Stimulated activated CD4-positive, alpha-beta T cell treated with anti-CD3 and anti-CD28 coated beads, Interleukin-1b, Interleukin-23, amount 100 ng/mL, for 4 hours (primary cell): Measurements from ENCODE around the gene FAM219A.

Experiments
- DNase-seq, 2 donors: peaks; one replicate each; pipeline ENCODE4 v3.0.0-alpha.2; 2020; ENCODE audit warnings: low read depth in 2 of 2

FAM219A gene, protein sequence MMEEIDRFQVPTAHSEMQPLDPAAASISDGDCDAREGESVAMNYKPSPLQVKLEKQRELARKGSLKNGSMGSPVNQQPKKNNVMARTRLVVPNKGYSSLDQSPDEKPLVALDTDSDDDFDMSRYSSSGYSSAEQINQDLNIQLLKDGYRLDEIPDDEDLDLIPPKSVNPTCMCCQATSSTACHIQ

DNA sequence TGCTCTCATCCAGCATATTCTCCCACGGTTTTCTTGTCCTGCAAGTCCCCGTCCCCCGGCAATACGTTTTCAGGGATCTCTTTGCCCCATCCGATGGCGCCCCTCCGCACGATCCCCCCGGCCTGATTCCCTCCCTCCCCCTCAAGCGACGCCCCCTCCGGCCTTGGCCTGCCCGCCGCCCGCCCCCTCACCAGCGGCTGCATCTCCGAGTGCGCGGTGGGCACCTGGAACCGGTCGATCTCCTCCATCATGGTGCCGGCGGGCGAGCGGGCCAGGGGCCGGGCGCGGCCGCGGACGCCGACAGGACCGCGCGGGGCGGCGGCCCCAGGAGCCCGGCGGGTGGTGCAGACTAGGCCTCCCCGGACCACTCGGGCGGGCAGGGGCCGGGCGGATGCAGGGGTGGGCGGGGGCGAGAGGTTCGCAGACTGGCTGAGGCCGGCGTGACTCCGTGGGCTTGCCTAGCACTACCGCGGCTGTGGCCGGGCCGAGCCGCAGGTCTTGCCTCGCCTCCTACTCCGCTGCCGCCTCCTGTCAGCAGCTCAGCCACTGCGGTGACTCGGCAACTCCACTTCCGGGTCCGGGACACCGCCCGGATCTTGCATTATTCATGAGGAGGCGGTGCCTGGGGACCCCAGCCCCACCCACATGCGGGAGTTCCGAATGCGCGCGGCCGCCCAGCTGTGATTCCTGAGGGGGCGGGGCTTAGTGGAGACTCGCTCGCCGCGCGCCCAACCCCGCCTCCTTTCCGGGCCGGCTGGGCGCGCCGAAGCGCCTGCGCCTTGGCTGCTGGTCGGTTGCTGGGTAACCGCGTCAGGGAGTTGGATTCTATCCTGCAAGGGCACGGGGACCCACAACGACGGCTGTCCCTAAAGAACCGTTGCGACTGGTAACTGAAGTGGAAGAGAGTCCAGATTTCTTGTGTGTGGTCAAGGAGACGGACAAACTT is at the start of gene FAM219A, which contains the start of gene DNAI1:
Gene FAM219A, minus strand, starts transcription at position 558 of the 946 bp plus-strand sequence. Its CDS starts 307 bp downstream, at position 251.
Gene DNAI1, plus strand, starts transcription at position 793 of the 946 bp plus-strand sequence. CDS start 201 bp downstream, outside the sequence.
- peak; percentile 98 to 99 for DNase-seq

DNA sequence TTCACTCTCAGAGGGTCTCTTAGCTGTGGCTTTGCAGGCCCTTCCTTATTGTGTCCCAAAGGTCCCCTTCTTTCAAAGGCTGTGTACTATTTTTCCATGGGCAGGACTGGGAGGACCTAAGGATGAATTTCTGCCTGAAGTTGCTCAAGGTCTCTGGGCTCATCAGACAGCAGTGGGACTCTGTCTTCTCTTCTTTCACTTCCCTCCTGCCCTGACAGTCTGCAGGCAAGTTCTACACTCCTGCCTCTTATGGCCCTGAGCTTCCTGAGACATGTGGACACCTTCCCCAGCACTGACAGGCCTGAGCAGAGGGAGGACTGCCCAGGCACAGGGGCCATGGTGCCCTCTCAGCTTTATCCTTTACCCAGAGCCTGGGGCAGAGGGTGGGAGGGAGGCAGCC is 49.6 kb upstream of the FAM219A start:
- no peak for DNase-seq

DNA sequence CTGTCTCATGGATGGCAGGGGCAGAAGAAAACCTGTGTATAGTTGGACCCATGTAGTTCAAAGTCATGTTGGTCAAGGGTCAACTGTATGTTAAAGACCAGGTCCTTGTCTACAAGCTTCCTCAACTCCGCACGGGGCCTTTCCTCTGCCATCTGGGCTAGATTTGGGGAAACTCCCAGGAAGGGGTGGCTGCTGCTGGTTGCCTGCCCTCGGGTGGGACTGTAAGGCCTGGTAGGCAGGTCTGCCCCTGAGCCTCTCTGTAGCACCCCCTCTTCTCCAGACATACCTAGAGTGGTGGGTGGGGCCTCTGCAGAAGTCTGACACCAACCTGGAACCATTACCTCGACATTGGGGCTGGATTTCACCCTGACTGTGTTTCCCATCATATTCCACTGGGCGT is 49.2 kb upstream of the FAM219A start:
- no peak for DNase-seq

DNA sequence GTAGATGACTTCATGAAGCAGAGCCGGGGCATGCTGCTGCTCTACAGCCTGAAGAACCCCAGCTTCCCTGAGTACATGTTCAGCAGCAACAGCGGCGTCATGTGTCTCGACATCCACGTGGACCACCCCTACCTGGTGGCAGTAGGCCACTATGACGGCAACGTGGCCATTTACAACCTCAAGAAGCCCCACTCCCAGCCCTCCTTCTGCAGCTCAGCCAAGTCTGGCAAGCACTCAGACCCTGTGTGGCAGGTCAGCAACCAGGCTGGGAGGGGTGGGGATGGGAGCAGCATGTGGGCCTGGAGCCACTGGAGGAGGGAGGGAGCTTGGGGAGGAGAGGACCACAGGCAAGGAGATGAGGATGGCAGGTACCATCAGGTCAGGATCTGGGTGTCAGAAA is 48.3 kb upstream of the FAM219A start:
- DNase-seq, result no peak

DNA sequence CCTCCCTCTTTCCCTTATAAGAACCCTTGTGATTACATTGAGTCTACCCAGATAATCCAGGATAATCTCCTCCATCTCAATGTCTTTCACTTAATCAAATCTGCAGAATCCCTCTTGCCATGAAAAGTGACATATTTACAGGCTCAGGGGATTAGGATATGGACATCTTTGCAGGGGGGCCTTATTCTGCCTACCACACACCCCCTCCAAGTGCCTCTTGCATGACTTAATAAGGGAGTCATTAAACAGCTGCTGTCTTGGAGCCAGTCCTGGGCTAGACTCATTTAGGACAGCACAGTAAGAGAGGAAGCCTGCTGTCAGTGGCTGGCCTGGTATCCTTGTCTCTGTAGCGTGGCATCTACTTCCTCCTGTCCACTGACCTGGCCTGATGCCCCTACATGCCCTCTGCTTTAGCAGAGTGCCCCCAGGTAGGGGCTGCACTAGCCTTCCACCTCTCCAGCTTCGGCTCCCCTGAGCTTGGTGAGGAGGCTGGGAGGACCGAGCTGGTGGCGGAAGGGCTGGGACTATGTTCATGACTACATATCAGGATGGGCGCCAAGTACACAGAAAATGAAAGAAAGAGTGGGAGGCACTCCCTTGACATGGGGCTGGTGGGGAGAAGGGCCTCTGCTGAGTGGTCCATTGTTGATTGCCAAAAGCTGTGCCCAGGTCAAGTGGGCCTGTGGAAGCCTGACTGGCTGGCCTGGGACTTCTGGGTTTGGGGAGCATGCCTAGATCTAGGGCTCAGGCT is 47.2 kb upstream of the FAM219A start:
- no peak for DNase-seq

DNA sequence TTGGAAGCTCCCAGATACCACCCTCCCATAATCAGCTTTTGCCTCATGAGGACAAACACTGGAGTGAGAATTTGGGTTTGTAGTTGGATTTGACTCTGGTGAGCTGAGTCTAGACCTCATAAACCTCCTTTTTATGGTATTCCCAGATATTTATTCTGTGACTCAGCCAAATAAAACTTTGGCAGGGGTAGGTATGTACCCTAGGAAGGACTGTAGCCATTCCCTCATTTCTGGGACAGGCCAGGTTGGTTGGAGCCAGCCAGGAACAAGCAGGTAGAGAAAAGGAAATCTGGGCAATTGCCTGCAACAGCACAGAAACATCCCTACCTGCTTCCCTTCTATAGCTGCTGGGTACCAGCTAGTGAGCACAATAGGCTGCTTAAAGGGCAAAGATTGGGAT is 45.0 kb upstream of the FAM219A start:
- no peak for DNase-seq

DNA sequence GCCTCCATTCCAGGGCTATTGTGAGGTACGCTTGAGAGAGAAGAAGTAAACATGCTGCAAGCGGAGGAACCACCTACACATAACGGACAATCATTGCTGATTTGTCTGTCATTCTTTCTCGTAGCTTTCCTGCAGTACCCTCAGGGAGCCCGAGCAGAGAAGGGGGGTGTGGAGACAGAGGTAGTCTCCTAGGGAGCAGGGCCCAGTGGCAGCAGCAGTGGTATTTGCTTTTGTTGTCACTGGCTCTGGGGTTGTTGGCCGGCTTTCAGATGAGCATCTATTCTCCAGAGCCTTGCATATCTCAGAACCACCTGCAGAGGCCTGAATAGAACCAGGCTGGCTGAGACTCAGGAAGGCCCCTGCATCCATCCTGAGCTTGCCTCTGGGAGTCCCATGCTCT is 44.5 kb upstream of the FAM219A start:
- no peak for DNase-seq

DNA sequence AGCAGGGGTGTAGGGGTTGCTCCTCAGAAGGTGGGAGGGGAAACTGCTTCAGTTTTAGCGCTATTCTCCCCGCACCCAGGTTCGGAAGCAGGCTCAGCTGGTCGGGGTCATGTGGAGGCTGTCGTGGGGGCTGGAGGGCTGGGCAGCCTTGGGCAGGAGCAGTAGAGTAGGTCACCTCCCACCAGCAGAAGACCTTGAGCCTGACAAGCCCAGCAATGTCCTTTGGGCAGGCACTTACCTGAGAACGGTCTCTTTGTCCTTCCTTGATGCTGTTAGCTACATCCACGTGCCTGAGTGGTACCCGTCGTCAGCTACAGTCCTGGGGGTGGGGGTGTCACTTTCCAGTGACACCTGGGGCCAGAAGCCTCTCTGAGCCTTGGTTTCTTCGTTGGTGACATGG is 44.1 kb upstream of the FAM219A start:
- DNase-seq, result no peak

DNA sequence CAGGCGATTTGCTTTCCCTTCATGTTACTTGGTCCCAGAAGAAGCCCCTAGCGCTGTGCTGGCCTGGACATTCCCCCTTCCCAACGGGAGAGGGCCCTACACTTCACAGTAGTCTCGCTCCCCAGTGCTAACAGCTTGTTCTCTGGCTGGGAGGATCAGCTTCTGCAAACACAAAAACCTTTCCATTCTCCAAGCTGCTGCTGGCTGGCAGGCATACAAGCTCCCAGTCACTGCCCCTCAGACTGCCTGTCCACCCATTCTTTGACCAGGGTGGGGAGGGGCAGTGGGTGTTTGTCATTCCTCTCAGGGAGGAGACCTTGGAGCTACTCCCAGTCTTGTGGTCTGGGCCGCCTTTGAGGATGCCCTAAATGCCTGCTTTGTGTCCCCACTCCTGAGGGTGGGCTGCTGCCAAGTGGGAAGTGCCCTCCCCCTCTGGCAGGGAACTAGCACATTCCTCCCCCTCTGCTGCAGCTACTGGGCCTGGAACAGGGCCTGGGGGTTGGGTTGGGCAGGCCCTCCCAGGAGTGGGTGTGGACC is 43.6 kb upstream of the FAM219A start:
- DNase-seq, result no peak

DNA sequence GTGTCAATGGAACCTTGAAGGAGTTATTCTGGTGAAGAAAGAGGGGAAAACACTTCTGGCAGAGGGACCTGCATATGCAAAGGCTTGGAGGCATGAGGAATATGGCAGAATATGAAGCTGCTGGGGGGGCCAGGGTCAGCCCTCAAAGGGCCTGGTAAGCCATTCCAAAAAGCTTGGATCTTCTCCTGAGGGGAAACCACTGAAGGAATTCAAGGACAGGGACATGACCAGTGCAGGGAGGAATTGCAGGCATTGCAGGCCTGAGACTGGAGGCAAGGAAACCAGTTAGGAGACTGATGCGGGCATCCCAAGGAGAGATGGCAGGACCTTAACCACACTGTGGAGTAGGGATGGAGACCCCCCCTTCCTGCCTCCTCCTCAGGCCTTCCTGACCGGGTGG is 43.0 kb upstream of the FAM219A start:
- DNase-seq, result no peak

DNA sequence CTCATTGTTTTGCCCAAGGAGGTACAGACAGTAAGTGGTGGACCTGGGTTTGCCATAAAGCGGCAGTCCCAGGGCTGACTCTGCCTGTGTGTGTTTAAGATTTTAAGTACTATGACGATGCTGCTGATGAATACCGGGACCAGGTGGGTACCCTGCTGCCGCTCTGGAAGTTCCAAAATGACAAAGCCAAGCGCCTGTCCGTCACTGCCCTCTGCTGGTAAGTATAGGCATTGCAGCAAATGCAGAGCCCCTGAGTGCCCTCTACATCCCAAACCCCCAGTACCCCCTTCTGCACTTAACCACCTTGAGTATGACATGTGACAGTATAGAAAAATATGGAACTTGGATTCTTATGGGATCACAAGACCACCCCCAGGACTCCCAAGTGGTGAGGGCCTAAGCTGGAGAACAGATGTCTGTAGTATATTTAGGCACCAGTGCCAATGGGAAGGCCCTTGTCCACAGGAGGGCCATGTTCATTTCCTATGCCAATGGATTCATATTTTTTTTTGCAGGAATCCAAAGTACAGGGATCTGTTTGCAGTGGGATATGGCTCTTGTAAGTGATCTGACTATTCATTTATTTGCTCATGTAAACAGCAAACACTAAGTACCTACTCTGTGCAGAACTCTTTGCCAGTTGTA is 42.4 kb upstream of the FAM219A start:
- peak; percentile 62 to 80 for DNase-seq

DNA sequence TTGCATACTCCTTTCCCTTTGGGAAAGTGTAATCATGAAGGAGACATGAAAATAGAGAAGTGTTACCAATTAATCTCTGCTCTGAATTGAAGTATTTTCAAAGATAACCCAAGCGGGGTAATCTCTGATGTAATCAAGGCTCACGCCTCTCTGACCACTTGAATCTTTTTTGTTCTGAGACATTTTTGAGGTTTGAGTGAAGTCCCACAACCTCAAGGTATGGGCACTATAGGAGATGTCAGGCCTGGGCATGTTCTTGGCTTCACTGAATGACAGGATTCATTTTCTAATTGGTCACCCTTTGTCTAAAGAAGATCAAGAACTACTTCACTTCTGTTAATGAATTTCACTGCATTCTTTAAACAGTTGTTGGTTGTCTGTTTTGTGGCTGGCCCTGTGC is 40.7 kb upstream of the FAM219A start:
- no peak for DNase-seq

DNA sequence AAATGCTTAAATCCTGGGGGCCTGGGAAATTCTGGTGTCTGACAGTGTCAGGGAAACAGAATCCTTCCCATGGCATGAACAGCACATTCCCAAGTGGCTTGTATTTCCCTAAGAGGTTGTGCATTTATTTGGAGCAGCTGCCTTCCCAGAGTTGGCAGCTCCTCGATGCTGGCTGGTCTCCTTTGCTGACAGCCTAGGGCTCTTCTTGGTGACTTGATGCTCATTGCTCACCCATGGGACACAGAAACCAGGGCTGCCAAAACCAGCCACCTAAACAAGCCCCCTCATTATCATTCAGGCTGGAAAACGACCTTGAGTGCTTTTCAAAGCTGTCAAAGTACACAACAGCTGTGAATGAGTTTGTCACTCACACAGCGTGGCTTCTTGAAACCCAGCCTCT is 40.2 kb upstream of the FAM219A start:
- DNase-seq, result no peak

DNA sequence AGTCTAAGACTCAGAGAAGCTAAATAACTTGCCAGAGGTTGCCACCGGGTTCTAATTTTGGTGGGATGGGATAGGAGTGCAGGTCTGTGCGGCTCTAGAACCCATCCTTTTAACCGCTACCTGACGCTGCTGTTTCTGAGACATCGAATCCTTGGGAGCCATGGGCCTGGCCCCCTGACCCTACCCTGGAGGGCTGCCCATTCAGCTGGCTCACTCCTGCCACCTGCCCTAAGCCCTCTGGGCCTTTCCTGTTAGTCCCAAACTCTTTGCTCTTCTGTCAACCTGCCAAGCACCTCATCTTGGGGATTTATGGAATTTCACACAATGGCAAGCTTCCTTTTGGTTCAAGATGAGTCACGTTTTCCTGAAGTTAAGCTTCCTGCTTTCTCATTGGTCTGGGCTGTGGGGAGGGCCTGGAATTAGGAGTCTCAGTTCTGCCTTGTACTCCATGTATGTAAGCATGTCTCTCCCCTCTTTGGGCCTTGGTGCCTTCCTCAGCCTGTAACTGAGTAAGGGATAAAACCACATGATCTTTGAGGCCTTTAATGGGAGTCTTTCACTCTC is 37.9 kb upstream of the FAM219A start:
- DNase-seq, result no peak

DNA sequence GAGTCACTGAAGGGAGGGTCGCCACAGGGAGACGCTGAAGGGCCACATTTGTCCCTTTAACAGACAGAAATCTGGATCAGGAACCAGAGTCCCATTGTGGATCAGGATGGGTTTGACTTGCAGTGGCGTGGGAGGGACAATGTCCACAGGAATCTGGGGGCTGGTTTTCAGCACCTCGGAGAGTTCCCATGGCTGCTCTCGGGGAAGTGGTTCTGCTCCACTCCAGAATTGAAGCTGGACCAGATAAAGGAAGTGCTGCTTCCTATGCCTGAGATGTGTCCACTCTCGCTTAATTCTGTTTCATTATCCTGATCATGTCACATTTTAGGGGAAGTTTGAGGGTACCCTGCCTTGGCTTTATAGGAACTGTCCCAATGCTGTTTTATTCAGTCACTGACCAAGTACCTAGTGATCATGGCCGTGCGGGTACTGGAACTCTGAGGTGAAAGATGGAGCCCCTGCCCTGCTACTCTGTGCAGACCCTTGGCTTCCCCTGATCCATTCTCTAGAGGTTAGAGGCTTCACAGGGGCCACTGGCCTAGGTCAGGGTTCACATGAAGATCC is 35.7 kb upstream of the FAM219A start:
- DNase-seq, result no peak

DNA sequence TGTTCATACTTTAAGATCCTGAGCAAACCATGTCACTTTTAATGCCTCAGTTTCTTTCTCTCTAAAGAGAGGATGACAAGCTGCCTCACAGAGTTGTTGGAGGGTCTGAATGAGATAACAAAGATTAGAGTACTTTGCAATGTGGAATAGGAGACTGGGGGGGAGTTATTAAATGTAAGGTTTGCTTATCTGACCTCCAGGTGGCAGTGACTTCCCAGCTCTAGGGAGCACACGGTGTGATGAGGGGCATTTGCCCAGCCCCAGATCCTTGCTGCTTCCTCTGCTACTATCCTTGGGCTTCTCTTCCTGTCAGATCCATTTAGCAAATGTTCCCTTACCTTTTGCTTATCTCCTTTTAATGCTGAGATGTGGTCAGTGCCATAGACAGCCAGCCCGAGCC is 33.7 kb upstream of the FAM219A start:
- no peak for DNase-seq

DNA sequence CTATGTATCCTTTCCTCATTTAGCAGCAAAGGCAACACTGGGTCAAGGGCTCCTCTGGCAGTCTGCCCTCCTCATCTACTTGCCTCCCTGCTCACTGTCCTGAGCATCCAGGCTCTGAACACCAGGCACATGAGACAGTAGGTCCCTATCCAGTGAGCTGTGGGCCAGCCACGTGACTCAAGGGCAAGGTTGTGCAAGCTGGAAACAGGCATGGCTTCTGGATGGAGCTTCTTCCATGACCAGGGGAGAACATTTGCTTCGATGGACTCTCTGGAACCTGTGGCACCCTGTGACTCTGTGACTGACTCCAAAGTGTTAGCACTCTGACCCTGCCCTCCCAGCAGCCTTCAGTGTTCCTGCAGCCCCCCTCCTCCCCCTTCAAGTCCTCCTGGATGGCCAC is 33.2 kb upstream of the FAM219A start:
- no peak for DNase-seq

DNA sequence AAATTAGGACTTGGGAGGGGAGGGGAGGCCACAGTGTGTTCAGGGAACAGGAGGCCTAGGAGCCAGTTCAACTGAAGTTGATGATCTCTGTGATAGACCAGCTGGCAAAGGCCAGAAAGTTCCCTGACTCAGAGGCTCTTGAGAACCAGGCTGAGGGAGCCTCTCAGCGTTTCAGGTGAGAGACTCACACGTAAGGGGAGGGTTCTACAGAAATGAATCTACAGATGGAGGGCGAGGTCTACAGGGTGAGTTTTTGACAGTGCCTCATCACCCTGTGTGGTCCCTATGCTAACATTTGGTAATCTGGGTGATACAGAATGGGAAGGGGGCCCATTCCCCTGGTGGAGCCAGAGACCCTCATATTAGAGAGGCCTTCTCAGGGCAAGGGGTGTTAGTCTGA is 32.4 kb upstream of the FAM219A start:
- DNase-seq, result no peak

DNA sequence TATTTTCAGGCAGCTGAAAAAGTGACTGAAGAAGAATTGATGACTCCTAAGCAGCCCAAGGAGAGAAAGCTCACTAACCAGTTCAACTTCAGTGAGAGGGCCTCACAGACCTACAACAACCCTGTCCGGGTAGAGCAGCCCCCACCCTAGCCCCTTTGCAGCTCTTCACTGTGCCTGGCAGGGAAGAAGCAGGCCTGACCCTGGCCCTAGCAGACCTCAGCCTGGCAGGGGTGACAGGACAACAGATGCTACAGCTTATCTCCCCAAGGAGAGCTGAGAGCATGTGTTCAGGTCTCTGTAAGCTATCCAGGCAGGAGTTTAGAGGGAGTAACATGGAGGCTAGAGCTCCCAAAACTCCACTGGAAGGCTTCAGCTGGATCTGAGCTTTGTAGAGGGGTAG is 32.0 kb upstream of the FAM219A start:
- DNase-seq, result no peak

DNA sequence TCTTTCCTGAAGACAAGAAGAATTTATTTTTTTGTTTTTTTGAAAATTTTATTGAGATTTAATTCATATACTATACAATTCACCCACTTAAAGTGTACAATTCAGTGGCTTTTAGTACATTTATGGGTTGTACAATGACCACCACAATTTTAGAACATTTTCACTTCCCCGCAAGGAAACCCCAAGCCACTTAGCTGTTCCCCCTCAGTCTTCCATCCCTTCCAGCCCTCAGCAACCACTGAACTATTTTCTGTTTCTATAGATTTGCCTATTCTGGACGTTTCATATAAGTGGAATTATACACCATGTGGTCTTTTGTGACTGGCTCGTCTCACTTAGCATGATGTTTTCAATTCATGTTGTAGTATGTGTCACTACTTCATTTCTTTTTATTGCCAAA is 28.2 kb upstream of the FAM219A start:
- no peak for DNase-seq

DNA sequence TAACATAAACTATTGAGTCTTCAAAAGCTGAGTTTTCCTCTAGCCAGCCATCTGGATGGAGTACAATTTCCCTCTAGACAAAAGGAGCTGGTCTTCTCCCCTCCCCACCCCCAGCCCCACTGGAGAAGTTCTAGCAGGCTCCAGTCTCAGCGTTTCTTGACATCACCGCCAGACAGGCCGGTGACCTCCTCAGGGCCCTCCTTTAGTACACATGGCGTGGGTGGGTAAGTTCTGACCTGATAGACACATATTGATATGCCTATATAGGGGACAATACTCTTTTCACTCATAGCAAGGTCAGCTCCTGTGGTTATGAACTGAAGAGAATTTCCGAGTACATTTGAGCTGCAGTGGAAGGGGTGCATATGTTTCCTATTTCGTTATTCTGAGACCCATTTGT is 27.5 kb upstream of the FAM219A start:
- DNase-seq, result no peak
